Amniotic stem cell (primary cell): Measurements from ENCODE around the gene RBBP6.
"Not testable (repeated sequence)": the region's sequence is repeated elsewhere in the genome, so short reads cannot be mapped to it uniquely, and the experiment has no call there.

ENCODE experiments used
- DNase-seq: peaks from one replicate; lab custom pipeline; 2025; lab: John Stamatoyannopoulos, UW

RBBP6 gene, protein sequence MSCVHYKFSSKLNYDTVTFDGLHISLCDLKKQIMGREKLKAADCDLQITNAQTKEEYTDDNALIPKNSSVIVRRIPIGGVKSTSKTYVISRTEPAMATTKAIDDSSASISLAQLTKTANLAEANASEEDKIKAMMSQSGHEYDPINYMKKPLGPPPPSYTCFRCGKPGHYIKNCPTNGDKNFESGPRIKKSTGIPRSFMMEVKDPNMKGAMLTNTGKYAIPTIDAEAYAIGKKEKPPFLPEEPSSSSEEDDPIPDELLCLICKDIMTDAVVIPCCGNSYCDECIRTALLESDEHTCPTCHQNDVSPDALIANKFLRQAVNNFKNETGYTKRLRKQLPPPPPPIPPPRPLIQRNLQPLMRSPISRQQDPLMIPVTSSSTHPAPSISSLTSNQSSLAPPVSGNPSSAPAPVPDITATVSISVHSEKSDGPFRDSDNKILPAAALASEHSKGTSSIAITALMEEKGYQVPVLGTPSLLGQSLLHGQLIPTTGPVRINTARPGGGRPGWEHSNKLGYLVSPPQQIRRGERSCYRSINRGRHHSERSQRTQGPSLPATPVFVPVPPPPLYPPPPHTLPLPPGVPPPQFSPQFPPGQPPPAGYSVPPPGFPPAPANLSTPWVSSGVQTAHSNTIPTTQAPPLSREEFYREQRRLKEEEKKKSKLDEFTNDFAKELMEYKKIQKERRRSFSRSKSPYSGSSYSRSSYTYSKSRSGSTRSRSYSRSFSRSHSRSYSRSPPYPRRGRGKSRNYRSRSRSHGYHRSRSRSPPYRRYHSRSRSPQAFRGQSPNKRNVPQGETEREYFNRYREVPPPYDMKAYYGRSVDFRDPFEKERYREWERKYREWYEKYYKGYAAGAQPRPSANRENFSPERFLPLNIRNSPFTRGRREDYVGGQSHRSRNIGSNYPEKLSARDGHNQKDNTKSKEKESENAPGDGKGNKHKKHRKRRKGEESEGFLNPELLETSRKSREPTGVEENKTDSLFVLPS (N-terminal part only)

DNA sequence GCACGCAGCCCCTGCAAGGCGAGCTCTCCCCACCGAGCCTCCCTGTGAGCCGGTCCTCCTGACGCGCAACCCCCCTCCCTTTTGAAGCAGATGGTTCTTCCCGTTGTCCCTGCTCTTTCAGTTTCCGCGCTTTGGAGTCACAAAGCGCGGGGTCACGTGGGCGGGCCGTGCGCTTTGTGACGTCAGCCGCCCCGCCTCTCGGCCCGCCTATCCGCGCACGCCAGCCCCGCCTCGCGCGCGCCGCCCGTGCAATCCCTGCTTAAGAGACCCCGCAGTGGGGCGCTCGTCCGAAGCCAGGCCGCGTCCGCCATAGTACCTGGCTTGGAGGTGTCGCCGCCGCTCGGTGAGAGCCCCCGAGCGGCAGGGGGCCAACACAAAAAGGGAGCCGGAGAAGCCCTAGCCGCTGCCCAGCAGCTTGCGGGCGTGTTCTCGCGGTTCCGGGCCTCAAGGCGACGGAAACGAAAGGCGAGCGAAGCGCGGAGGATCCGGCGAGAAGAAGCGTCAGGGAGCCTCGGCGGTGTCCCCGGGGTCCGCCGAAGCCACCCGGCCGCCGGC lies at the start of gene RBBP6:
RBBP6 (plus strand) TSS at position 272 of the 555 bp plus-strand sequence. CDS start 1,061 bp downstream, outside the sequence.
- peak; percentile 93 for DNase-seq

DNA sequence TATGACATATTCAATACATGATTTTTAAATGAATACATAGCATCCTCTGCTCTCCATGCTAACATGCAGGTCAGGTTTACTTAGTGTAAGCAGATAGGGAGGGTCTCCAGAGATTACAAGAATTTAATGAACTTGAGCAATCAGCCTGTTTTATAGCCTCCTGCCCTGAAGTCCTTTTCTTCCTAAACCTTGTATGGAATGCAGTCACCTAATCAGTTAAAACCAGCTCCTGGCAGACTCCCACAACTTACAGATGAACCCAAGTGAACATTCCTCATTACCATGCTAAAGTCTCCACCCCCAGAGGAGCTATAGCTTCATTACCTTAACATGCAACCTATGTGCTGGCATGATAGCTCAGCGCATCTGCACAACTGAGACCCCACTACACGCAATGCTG lies 48.5 kb upstream of the RBBP6 start:
- no peak for DNase-seq

DNA sequence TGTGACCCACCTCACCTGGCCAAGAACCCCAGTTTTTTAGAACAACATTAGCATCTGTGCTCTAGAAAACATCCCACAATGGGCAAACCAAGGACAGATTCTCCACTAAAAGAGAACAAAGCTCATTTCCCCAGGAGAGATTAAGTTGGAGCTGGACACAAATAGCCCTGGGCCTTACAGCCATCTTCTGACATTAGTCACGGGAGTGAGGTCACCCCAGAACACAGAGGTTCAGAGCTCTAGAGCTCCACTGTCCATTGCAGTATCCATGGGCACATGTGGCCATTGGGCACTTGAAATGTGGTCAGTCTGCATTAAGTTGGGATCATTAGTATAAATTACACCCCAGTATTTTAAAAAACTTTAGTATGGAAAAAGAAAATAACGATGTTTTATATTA lies 47.6 kb upstream of the RBBP6 start:
- DNase-seq = no peak

DNA sequence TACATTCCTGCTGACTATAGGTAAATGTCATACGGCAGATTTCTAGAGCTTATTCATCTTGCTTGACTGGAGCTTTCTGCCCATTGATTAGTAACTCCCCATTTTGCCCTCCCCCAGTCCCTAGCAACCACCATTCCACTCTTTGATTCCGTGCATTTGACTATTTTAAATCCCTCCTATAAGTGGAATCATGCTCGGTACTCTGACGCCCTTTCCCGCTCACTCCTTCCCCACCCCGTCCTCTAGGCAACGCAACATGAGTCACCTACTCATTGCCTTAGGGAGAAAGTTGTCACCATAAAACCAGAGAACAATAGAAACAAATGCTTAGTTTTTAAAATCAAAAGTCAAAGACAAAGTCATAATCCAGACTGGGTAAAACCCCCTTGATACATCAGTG lies 45.5 kb upstream of the RBBP6 start:
- DNase-seq = no peak

DNA sequence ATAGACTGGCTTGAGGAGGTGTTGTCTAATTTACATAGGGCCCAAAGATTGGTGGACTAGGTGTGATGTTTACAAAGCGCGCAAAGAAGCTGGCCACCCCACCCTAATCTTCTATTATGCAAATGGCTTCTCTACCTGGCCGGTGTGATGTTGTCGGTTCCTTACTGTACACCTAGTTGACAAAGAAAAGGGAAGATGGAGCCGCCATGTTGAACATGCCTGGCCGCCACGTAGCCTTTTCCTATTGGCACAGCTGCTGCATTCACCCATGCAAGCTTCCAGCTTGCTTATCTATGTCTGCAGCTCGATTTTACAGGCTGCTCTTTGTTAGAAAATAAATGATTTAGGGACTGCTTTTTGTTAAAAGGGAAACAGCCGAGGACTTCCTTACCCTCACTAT lies 44.2 kb upstream of the RBBP6 start:
- DNase-seq = not testable (repeated sequence)

DNA sequence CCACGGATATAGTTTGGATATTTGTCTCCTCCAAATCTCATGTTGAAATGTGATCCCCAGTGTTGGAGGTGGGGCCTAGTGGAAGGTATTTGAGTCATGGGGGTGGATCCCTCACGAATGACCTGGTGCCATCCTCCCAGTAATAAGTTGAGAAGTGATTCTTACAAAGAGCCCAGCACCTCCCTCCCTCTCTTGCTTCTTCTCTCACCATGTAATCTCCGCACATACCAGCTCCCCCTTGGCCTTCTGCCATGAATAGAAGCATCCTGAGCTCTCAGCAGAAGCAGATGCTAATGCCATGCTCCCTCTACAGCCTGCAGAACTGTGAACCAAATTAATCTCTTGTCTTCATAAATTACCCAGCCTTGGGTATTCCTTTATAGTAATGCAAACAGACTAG lies 41.9 kb upstream of the RBBP6 start:
- DNase-seq = no peak

DNA sequence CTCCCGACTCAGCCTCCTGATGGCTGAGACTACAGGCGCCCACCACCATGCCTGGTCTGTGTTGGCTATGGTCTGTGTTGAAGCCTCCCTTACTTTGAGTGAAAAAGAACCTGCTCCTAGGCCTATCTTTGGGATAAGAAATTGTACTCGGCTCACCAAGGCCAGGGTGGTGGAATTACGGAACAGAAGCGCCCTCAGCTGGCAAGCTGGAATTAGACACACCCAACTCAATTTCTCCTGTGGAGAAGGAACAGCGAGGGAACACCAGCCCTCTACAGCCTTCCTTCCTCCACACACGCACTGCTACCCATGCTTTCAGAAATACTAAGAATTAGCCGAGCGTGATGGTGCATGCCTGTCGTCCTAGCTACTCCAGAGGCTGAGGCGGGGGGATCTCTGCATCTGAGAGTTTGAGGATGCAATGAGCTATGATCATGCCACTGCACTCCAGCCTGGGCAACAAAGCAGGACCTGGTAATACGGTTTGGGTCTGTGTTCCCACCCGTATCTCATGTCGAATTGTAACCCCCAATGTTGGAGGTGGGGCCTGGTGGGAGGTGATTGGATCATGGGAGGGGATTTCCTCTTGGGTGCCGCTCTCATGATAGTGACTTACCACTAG lies 40.1 kb upstream of the RBBP6 start:
- no peak for DNase-seq

DNA sequence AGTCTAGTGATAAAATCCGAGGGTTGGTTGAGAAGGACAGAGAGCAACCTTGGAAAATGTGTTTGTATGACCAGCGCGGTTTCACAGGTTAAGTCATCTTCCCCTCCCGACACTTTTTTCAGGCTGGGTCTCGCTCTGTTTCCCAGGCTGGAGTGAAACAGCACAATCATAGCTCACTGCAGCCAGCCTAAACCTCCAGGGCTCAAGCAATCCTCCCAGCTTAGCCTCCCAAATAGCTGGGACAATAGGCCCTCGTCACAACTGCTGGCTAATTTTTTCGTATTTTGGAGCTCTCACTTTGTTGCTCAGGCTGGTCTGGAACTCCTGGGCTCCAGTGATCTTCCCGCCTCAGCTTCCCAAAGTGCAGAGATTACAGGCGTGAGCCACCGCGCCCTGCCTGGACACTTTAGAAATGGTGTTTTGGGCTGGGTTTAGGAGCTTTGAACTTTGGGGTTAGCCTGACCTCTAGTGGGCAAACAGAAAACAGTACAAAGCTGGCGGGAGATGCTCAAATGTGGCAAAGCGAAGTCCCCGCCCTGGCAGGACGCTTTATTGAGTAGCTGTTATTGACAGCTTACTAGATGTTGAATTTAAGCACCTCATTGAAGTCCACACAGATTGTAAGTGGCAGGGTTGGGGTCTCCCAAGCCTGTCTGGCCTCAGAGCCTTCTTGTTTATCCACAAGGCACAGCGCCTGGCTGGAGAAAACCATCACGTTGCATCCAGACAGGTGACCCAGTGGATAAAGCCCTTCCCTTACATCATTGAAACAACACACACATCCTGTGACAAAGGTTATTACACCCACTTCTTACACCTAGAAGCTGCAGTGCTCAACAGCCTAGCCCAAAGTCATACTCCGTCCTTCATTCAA lies 34.7 kb upstream of the RBBP6 start:
- DNase-seq = peak; percentile 33

DNA sequence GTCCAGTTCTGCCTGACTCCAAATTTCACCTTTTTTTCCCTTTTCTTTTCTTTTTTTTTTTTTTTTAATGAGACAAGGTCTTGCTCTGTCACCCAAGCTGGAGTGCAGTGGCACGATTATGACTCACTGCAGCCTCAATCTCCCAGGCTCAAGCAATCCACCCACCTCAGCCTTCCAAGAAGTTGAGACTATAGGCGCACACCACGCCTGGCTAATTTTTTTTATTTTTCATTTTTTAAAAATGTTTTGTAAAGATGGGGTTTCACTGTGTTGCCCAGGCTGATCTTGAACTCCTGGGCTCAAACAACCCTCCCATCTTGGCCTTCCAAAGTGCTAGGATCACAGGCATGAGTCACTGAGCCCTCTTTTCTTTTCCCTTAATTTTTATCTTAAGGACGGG lies 33.4 kb upstream of the RBBP6 start:
- no peak for DNase-seq

DNA sequence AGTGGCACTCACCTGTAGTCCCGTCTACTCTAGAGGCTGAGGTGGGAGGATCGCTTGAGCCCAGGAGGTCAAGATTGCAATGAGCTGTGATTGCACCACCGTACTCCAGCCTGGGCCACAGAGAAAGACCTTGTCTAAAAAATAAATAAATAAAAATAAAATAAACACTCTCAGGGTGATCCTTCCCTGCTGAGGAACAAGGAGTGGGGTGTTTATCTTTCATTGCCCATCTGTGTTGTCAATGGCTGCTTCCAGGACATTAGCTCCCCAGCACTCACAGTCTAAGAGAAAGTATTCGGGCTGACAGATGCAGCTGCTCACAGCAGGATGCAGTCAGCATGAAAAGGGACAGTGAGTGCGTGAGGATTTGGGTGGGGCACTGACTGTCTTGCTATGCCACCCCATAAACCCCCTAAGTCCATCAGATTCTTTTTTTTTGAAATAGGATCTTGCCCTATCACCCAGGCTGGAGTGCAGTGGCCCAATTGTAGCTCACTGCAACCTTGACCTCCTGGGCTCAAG lies 31.3 kb upstream of the RBBP6 start:
- DNase-seq = no peak

DNA sequence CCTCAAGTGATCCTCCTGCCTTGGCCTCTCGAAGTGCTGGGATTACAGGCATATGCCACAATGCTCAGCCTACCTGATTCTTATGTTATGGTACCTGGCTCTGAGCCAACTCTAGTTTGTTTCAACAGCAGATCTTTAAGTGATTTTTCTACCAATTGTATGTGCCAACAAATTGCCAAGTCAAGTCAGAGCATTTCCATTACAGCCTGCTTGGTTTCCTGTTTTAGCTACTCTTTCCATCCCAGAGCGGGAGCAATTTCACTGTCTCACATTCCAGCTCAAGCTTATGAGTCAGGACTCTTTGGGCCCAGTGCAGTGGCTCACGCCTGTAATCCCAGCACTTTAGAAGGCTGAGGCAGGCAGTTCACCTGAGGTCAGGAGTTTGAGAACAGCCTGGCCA lies 30.8 kb upstream of the RBBP6 start:
- peak; percentile 41 for DNase-seq

DNA sequence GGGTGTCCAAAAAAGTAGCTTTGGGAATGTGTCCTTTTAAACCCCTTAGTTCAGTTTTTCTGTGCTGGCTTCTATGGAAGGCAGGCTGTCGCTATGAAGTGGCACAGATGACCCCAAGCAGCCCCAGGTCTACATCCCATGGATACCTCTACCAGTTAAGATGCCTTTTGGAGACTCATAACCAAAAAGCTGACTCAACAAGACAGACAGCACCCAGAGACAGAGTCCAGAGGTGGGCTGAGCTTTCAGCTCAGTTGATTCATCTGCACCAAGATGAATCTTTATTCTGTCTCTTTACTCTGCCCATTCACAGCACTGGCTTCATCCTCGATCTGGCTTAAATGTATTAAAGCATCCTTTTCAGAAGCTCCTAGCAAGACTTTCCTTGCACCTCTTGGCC lies 29.8 kb upstream of the RBBP6 start:
- no peak for DNase-seq

DNA sequence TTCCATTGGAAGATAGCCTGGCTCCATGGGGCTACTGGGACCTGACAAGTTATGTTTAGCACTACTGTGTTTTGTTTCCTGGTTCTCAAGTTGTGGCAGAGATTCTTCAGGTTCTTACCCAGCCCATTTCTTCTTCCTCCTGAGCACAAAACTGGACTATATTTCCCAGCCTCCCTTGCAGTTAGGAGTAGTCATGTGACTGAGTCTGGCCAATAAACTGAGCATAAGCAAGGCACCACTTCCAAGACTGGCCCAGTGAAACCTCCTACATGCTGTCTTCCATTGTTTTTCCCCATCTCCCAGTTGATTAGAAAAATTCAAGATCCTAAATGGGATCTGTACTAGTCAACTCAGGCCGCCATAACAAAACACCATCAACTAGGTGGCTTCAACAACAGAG lies 28.2 kb upstream of the RBBP6 start:
- DNase-seq = no peak

DNA sequence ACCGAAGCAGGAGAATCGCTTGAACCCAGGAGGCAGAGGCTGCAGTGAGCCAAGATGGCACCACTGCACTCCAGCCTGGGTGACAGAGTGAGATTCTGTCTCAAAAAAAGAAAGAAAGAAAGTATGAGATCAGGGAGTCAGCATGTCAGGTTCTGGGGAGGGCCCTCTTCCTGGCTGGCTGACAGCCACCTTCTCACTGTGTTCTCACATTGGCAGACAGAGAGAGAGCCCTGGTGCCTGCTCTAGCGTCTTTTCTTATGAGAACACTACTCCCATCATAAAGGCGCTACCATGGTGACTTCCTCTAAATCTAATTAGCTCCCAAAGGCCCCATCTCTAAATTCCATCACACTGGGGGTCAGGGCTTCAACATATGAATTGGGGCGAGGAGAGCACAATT lies 27.6 kb upstream of the RBBP6 start:
- no peak for DNase-seq

DNA sequence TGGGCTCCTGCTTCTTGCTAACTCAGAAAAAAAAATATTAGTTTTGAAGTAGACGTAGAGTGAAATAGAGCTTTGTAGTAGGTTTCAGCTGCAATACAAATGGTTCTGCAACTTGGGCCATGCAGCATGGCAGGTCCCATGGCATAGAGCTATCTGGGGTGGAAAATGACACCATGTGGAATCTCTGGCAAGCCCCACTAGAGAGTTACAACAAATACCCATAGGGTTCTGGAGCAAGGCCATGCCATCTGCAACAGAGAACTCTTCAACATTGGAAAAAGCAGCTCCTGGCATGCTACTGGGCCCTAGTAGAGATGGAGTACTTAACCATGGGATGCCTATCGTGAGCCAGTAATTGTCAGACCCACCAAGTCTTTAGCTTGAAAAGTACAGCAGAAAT lies 25.3 kb upstream of the RBBP6 start:
- DNase-seq = no peak

DNA sequence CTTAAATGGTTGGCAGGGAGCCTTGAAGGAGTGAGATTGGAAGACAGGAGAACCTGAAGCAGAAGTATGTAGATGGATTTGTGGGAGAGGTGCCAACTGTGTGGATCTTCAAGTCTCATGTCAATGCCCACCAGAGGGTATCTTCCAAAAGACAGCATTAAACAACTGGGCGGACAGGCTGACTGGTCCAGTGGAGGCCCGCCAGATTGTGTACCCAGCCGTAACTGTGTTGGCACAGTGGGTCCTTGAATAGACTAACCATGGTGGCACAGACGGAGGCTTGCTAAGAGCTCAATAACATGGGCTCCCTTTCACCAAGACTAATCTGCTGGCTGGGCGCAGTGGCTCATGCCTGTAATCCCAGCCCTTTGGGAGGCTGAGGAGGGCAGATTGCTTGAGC lies 24.2 kb upstream of the RBBP6 start:
- no peak for DNase-seq

DNA sequence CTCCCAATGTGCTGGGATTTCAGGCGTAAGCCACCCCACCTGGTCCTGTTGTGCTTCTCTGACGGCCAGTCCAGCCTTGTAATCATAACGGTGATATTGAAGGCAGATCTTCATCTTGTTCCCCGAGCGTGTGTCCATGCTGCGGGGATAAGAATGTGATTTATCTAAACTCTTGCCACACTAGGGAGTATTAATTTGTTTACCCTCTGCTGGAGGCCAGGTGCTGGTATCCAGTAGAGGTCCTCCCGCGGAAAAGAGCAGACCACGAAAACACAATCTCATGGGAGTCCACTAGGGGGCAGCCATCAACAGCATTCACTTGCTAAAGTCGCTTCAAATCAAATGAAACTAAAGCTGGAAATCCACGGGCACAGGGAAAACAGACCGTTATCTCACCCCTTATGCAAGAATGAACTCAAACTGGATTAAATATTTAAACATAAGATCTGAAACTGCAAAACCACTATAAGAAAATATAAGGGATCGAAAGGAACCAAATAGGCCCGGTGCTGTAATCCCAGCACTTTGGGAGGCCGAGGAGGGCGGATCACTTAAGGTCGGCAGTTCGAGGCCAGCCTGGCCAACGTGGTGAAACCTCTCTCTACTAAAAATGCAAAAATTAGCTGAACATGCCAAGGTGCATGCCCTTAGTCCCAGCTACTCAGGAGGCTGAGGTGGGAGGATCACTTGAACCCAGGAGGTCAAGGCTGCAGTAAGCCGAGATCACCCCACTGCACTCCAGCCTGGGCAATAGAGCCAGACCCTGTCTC lies 22.3 kb upstream of the RBBP6 start:
- DNase-seq = peak; percentile 50

DNA sequence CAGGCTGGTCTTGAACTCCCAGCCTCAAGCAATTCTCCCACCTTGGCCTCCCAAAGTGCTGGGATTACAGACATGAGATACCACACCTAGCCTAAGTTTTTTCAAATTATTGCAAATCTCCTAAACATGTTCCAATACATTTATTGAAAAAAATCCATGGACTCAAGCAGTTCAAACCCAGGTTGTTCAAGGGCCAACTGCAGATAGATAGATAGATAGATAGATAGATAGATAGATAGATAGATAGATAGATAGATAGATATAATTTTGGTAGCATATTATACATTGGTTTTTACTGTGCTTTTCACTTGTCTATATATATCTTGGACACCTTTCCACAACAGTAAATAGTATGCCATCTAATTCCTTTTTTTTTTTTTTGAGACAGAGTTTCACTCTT lies 20.9 kb upstream of the RBBP6 start:
- DNase-seq = no peak

DNA sequence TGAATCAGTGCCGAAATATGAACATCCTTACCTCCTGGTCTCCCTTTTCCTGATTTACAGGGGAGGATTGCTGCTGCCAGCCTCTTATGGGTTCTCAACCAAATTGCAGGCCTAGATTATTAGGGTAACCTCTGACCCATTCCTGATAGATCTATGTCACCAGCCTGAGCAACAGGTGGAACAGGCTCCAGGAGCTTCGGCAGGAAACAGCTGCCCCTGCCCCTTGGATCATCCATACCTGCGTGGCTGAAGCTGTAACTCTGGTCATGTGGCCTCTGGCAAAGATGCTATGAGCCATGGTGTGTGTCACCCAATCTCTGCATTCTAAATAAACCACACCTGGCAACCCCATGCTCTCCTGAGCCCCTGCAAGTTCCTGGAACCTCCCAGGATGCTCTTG lies 18.4 kb upstream of the RBBP6 start:
- DNase-seq = no peak

DNA sequence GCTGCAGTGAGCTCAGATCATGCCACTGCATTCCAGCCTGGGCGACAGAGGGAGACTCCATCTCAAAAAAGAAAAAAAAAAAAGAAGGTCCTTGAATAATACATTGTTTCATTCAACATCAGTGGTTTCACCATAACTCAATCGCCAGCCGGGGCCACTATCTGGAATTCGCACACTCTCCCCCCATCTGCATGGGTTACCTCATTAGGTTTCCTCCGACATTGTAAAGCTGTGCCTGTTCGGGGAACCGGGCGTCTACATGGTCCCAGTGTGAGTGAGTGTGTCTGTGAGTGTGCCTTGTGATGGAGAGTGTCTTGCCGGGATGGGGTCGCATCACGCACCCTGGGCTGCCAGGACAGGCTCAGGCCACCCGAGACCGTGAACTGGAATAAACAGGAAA lies 16.6 kb upstream of the RBBP6 start:
- DNase-seq = no peak
